Right lobe of liver (tissue), 6 donors: Measurements from ENCODE around the gene OLIG1. TPM values are rescaled to one million over a fixed set of nuclear protein-coding genes. Genes with fewer than 3 reads are reported as not detected.
A peak's percentile ranks its signal among the peaks of the same experiment; 100 is the strongest.

Experiments used
- ATAC-seq, 4 donors: fragments of 200-7000 bp; cut with Tn5 transposase; one replicate each; pipeline ENCODE4 v1.9.1; 2020; ENCODE audit warnings: mild to moderate bottlenecking in 4 of 4, moderate library complexity in 4 of 4
- DNase-seq, 3 donors: peaks; one replicate each; pipeline ENCODE4 v3.0.0-alpha.2; 2020
- H3K27ac ChIP-seq, 3 donors: fragments of 200-600 bp; one replicate each; pipeline ENCODE4 v1.8.0; 2022
- H3K27me3 ChIP-seq, 2 donors: fragments of 200-600 bp; one replicate each; pipeline ENCODE4 v1.8.0; 2022
- H3K36me3 ChIP-seq, 4 donors: fragments of 200-600 bp; sonication (generic) in 1 of 4; one replicate each; pipeline versions ENCODE4 v1.5.1 to v1.8.0; 2017 to 2022; ENCODE audit warnings: control low read depth in 1 of 4
- H3K4me1 ChIP-seq, 4 donors: fragments of 200-600 bp; sonication (generic) in 1 of 4; one replicate each; pipeline versions ENCODE4 v1.5.1 to v1.8.0; 2017 to 2022; ENCODE audit warnings: control low read depth in 1 of 4
- H3K4me3 ChIP-seq, 3 donors: fragments of 200-600 bp; one replicate each; pipeline ENCODE4 v1.8.0; 2022
- H3K9me3 ChIP-seq, 4 donors: fragments of 200-600 bp; sonication (generic) in 1 of 4; one replicate each; pipeline versions ENCODE4 v1.5.1 to v1.8.0; 2017 to 2022; ENCODE audit warnings: control low read depth in 1 of 4
- POLR2A ChIP-seq: fragments of 450-650 bp; IDR thresholded peaks from one replicate; pipeline ENCODE4 v1.6.1; 2017; ENCODE audit warnings: antibody characterized with exemption, mild to moderate bottlenecking
- WGBS: methylation state at CpG from one replicate; pipeline ENCODE4 v1.1.6; 2018; ENCODE audit warnings: low coverage, low lambda C conversion rate; ENCODE audit not compliant: insufficient coverage; ENCODE audit errors: missing lambda C conversion rate; 5-methylcytosine and 5-hydroxymethylcytosine counted together
- intact Hi-C, 2 donors: fragments of 100-400 bp; cut with DNase I; formaldehyde crosslinking; loops; one replicate each; pipeline versions ENCODE4 v1.11.2 to v1.14.1; 2022
- total RNA-seq, 6 experiments: library from RNA; depleted of rRNA in 2 of 6; stranded (reverse); fragments of >200 nt in 2 of 6; fragmentation: NEBNext Ultra II Directional in 3 of 6; extraction: Animal tissue kit (Norgen Biotek cat#: 25700) in 3 of 6; gene quantifications; one replicate each; pipeline versions ENCODE4 v1.1.0 to v1.2.4, GENCODE V29; 2016 to 2023
- TF ChIP-seq, protein P1 (sequence below), 4 donors: fragments of 200-600 bp in 3 of 4; fragments of 450-650 bp in 1 of 4; IDR thresholded peaks; one replicate each; pipeline versions ENCODE4 v1.5.1 to v1.8.0; 2016 to 2022; ENCODE audit warnings: antibody characterized with exemption in 4 of 4, mild to moderate bottlenecking in 2 of 4
- donor health status: DM: no; HTN: yes; CAD: no.
- donor health status: DM: no; HTN: no; CAD: no.
- donor health status: DM: no; HTN: no; CAD: no.
- donor health status: DM: no; HTN: yes; CAD: no.
- donor health status: DM: no; HTN: yes; CAD: no.

OLIG1 gene
- total RNA-seq, 6 experiments from 2014 or later = not detected

DNA sequence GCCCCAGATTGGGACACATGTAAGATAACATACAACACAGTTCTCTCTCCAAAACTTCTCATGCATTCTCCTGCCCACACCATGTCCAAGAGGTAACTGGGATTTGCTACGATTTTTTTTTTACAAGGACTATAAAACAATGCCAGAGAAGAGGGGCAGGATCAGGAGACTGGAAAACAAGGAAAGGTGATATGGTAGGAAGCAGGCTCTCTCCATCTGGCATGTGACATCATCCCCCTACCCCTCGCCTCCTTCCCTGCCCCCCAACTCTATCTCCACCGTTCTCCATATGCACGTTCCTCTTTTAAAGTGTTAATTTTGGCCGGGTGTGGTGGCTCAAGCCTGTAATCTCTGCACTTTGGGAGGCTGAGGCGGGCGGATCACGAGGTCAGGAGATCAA lies 23.5 kb upstream of the OLIG1 start:
- 60% methylated on average over 8 of the region's 8 CpGs for WGBS
- H3K36me3 ChIP-seq = no peaks in the 10 kb centered on the region
- no peaks in the 10 kb centered on the region for H3K9me3 ChIP-seq
- TF ChIP-seq POLR2A = no peak
- TF ChIP-seq, protein P1, sequence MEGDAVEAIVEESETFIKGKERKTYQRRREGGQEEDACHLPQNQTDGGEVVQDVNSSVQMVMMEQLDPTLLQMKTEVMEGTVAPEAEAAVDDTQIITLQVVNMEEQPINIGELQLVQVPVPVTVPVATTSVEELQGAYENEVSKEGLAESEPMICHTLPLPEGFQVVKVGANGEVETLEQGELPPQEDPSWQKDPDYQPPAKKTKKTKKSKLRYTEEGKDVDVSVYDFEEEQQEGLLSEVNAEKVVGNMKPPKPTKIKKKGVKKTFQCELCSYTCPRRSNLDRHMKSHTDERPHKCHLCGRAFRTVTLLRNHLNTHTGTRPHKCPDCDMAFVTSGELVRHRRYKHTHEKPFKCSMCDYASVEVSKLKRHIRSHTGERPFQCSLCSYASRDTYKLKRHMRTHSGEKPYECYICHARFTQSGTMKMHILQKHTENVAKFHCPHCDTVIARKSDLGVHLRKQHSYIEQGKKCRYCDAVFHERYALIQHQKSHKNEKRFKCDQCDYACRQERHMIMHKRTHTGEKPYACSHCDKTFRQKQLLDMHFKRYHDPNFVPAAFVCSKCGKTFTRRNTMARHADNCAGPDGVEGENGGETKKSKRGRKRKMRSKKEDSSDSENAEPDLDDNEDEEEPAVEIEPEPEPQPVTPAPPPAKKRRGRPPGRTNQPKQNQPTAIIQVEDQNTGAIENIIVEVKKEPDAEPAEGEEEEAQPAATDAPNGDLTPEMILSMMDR (IDR thresholded peaks at IDR 0.05) = no peak
- no peak for DNase-seq
- intact Hi-C loops = no loop called here
- no peak overlapping the region for H3K27ac ChIP-seq
- no peak overlapping the region for H3K4me3 ChIP-seq
- no peaks in the 10 kb centered on the region for H3K27me3 ChIP-seq
- no peaks in the 10 kb centered on the region for H3K4me1 ChIP-seq
- no peak for ATAC-seq

DNA sequence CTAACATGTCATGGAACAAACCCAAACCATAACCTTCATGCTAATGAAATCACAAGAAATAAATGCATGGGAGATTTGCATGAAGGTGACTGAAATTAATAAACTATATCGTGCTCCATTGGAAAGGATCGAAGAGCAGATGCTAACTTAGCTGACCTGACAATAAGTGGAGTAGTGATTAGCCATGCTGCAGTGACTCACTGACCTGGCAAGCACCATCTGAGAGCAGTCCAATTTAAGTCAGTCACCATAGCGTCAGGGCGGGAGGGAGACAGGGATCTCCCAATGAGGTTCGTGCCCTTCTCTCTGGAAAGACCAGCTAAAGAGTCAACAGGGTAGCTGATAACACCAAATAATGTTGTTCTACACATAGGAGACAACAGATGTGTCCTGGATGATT lies 22.7 kb upstream of the OLIG1 start:
- 63% methylated on average over 5 of the region's 5 CpGs for WGBS
- Histone ChIP-seq H3K4me3 (no peak overlapping the region), H3K9me3 (no peaks in the 10 kb centered on the region), H3K4me1 (no peaks in the 10 kb centered on the region), H3K27me3 (no peaks in the 10 kb centered on the region), H3K36me3 (no peaks in the 10 kb centered on the region), H3K27ac (no peak overlapping the region)
- TF ChIP-seq POLR2A = no peak
- TF ChIP-seq, protein P1 (IDR thresholded peaks at IDR 0.05) = no peak
- ATAC-seq (peak in 1 of 4 donors; percentile 30), DNase-seq (peak in 1 of 3 donors; percentile 26)
- intact Hi-C loops = no loop called here

DNA sequence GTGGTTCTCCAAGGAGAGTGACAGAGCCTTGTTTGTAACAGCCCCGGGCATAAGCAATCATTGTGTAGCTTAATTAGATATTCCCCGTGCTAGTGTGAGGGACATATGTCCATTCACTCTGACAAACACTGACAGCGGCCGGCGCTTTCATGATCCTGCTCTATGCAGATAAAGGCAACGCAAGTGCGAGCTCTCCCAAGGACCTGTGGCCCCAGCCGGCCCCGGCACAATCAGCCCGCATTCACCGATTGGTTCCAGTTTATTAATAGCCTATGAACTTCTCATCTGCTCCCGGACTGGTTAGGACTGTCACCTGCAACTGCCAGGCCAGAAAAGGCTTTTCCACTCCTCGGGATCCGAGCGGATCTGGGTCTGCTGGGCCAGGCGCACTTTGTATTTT lies 18.0 kb upstream of the OLIG1 start:
- Histone ChIP-seq H3K36me3 (no peaks in the 10 kb centered on the region), H3K27me3 (no peaks in the 10 kb centered on the region), H3K27ac (no peak overlapping the region), H3K9me3 (no peaks in the 10 kb centered on the region), H3K4me1 (no peaks in the 10 kb centered on the region), H3K4me3 (no peak overlapping the region)
- ATAC-seq (no peak), DNase-seq (peak in 1 of 3 donors; percentile 46)
- no peak for TF ChIP-seq POLR2A
- TF ChIP-seq, protein P1 (IDR thresholded peaks at IDR 0.05) = no peak
- intact Hi-C loops = no loop called here
- WGBS = 77% methylated on average over 6 of the region's 16 CpGs

DNA sequence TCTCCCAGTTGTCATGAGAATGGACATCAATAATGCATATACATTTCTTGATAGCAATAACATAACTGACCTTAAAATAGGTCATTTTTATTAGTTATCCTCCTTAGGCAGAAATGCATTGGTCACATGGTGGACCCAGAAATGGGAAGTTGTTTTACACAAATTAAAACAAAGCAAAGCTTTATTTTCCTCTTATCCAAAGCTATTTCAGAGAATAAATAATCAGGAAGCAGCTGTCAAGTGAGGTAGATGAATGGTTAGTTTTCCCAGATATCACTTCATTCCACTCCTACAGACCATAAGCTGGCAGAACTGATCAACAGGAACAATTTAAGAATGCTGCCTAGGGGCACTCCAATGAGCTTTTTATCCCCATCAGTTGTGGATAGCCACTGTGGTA lies 16.0 kb upstream of the OLIG1 start:
- no peak for ATAC-seq

More for the DNA sequence above, 16.0 kb upstream of the OLIG1 start:
- H3K27ac ChIP-seq = no peak overlapping the region
- no peak for DNase-seq
- H3K36me3 ChIP-seq = no peaks in the 10 kb centered on the region
- no peaks in the 10 kb centered on the region for H3K9me3 ChIP-seq
- peaks cover 0 to 9% (median 3%) of the 10 kb centered on the region in 4 donors for H3K4me1 ChIP-seq
- intact Hi-C loops = no loop called here
- no peak overlapping the region for H3K4me3 ChIP-seq
- no peaks in the 10 kb centered on the region for H3K27me3 ChIP-seq
- TF ChIP-seq, protein P1 (IDR thresholded peaks at IDR 0.05) = no peak
- TF ChIP-seq POLR2A = no peak
